NOMO-1 (cell line): ENCODE data around the gene IL24.
"Not testable (repeated sequence)": the region's sequence is repeated elsewhere in the genome, so short reads cannot be mapped to it uniquely, and the experiment has no call there.

Experiments used
- DNase-seq, 2 experiments: peaks; one replicate each; lab custom pipeline; 2025; ENCODE audit not compliant: unreplicated experiment in 2 of 2; lab: John Stamatoyannopoulos, UW

Gene IL24

DNA sequence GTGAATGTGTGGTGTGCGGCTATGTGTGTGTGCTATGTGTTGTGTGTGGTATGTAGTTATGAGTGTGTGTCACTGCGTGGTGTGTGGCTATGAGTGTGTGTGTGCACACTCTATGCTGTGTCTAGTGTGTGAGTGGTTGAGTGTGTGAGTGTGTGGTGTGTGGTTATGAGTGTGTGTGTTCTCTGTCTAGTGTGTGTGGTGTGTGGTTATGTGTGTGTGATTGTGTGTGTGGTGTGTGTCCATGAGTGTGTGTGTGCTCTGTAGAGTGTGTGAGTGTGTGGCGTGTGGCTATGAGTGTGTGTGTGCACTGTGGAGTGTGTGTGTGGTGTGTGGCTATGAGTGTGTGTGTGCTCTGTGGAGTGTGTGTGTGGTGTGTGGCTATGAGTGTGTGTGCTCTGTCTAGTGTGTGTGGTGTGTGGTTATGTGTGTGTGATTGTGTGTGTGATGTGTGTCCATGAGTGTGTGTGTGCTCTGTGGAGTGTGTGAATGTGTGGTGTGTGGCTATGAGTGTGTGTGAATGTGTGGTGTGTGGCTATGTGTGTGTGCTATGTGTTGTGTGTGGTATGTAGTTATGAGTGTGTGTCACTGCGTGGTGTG is 26.8 kb downstream of the IL24 start:
- not testable (repeated sequence) for DNase-seq

DNA sequence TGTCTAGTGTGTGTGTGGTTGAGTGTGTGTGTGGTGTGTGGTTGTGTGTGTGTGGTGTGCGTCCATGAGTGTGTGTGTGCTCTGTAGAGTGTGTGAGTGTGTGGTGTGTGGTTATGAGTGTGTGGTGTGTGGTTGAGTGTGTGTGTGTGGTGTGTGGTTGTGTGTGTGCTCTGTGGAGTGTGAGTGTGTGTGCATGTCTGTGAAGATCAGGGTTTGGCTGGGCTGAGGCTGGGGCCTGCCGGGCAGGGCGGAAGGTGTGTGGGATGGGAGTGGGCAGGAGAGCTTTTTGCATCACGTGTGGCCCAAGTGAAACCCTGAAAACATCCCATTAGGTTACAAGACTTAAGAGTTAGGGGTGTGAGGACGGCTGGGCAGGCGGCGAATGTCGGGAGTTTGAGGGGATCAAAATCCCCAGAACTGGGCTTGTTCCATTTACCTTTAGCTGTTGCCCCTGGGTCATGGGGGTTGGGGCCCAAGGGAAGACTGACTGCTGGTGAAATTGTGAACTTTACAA is 27.4 kb downstream of the IL24 start:
- peak in 1 of 2 experiments; percentile 28 for DNase-seq

- peak in 1 of 2 experiments; percentile 49 for DNase-seq
Observed at GRCh38 chr1:206925106-206925736, 28.0 kb downstream of the IL24 start.

GRCh38 chr1:206926286-206926685 is 29.0 kb downstream of the IL24 start:
- no peak for DNase-seq

GRCh38 chr1:206929524-206929923 is 32.3 kb downstream of the IL24 start:
- DNase-seq, result no peak

- peak; percentile 65 to 74 for DNase-seq
Observed at GRCh38 chr1:206930210-206930798, 33.1 kb downstream of the IL24 start.

- no peak for DNase-seq
Observed at GRCh38 chr1:206931709-206932108, 34.5 kb downstream of the IL24 start.

- no peak for DNase-seq
Observed at GRCh38 chr1:206932177-206932576, 34.9 kb downstream of the IL24 start.

GRCh38 chr1:206933333-206933945 is 36.2 kb downstream of the IL24 start:
- DNase-seq, result peak in 1 of 2 experiments; percentile 42

DNA sequence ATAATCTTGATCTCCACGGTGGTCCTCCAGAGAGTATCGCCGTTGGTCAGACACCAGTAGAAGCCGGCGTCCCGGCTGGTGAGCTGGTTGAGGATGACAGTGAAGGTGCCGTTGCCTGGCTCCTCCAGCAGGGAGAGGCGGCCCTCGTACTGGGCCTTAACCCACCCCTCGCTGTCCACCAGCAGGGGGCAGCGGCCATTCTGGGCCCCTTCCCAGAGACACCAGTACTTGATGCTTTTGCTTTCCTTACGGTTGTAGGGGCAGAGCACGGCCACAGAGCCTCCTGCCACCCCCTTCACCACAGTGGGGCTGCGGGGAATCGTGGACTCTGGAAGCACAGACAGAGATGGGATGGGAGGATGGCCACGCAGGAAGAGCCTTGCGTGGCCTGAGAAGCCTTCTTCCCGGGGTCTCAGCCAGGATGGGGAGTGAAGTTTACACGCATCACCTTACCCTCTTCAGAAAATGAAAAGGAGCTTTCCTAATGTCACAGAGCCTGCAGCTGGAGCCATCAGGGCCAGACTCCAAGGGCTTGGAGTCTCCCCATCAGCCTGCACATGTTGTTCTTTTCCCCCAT is 38.3 kb downstream of the IL24 start:
- peak; percentile 39 to 72 for DNase-seq

GRCh38 chr1:206937425-206937824 is 40.2 kb downstream of the IL24 start:
- DNase-seq, result no peak

DNA sequence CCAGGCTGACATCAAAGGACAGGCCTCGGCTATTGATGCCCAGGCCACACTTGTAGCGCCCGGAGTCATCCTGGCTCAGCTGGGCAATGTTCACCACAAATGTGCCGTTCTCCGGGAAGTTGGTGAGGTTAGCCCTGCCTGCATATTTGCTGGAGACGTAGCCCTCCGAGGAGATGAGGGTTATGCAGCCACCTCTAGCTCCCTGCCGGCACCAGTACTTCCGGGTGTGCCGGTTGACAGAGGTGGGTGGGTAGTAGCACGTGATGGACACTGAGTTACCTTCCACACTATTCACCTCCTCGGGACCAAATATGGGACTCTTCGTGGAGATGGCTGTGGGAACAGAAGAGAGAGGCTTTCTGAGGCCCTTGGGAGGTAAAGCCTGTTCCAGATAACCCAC is 41.9 kb downstream of the IL24 start:
- DNase-seq, result no peak

DNA sequence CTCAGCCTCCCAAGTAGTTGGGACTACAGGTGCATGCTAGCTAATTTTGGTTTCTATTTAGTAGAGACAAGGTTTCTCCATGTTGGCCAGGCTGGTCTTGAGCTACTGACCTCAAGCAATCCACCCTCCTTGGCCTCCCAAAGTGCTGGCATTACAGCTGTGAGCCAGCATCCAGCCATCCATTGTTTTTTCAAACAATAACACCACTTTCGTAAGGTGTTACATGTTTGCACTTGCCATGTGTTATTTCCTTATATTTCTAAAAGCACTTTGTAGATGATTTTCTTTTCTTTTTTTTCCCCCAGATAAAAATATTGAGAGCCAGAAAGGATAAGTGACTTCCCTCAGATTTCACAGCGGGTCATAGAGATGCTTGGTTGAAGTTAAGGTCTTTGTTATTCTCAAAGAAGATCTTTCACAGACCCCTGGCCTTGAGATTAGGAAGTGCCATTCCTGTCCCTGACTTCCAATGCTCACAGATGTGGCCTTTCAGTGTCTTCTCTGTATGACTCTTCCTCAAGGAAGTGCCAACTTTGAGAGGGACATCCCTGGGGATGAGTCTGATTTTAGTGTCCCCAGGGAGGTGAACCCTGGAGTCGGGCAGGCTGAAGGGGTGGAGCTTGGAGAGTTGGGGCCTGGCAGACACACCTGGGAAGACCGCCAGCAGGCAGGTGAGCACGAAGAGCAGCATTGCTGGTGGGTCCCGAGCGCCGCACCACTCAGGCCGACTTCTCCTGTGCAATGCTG is 42.8 kb downstream of the IL24 start:
- no peak for DNase-seq

- DNase-seq, result no peak
Observed at GRCh38 chr1:206940588-206940936, 43.3 kb downstream of the IL24 start.

DNA sequence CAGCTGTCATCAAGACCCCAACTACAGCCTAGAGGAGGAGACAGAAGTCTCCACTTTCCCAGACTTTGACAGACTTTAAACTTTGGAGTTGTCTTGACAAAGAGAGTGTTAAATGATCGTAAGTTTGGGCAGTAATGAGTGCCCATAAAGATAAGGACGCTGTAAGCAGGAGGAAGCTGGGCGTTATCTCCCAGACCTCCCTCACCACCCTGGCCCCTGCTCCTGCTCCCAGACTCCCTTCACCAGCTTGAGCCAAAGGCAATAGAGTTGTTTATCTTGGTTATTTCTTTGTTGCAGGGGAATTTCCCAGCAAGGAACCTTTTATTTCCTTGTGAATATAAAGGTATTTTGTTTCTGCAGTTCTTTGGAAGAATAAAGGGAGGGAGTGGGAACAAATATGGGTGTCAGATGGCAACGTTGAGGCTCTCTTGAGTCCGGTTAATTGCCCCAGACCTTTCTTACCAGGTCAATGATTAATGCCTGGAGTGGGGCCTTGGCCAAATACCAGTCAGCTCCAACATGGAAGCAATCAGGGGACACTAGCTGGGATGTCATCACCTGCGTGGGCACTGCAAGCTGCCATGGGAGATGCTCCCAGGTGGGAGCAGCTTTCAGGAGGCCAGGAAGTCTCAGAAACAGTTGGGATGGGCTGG is 44.6 kb downstream of the IL24 start:
- no peak for DNase-seq

- no peak for DNase-seq
Observed at GRCh38 chr1:206944703-206945102, 47.5 kb downstream of the IL24 start.

- no peak for DNase-seq
Observed at GRCh38 chr1:206945779-206946178, 48.5 kb downstream of the IL24 start.

DNA sequence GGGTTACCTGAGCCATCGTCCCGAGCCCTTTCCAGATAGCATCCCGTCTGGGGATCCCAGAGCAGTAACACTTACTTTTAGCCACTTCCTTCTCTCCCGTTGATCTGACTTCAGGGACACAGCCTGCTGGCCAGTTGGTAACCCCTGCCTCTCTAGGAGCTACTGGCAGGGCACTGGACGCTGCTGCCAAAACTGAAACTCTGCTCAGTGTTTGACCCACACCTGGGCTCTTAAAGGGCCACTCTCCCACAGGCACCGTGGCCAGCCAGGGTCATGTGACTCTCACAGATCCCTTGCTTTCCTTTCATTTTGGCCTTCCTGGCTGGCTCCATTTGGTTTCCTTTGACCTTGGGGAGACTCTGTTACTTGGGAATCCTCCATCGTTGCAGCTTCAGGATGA is 49.0 kb downstream of the IL24 start, which contains the start of gene PIGR:
Gene PIGR (minus strand): TSS at position 206 of the 400 bp plus-strand sequence. CDS start 5,935 bp downstream, outside the sequence.
- no peak for DNase-seq

GRCh38 chr1:206947255-206947654 is 50.0 kb downstream of the IL24 start:
- peak in 1 of 2 experiments; percentile 18 for DNase-seq

DNA sequence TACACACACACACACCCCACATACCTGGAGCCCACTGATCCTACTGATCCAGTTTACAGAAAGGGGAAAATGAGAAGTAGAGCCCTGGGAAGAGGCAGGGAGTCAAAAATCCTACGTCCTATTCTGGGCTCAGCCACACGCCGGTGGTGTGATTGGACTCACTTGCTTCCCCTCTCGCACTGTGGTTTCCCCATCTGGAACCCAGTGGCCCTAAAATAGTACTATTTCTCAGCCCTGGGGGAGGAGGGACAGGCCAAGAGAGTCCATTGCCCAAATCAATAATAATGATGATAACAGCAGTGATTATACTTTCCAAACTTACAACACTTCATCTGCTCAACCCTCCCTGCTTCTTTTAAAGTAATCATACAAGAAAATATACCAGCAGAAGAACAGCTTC is 52.0 kb downstream of the IL24 start:
- peak; percentile 22 to 37 for DNase-seq
